ENCODE measurements around the gene HDHD3. TPM values are rescaled to one million over a fixed set of nuclear protein-coding genes. Genes with fewer than 3 reads are reported as not detected.
"Not testable (repeated sequence)": the region's sequence is repeated elsewhere in the genome, so short reads cannot be mapped to it uniquely, and the experiment has no call there.

HDHD3 gene
- polyA plus RNA-seq, 4 donors, result 96.9 to 370 (median 210) TPM

DNA sequence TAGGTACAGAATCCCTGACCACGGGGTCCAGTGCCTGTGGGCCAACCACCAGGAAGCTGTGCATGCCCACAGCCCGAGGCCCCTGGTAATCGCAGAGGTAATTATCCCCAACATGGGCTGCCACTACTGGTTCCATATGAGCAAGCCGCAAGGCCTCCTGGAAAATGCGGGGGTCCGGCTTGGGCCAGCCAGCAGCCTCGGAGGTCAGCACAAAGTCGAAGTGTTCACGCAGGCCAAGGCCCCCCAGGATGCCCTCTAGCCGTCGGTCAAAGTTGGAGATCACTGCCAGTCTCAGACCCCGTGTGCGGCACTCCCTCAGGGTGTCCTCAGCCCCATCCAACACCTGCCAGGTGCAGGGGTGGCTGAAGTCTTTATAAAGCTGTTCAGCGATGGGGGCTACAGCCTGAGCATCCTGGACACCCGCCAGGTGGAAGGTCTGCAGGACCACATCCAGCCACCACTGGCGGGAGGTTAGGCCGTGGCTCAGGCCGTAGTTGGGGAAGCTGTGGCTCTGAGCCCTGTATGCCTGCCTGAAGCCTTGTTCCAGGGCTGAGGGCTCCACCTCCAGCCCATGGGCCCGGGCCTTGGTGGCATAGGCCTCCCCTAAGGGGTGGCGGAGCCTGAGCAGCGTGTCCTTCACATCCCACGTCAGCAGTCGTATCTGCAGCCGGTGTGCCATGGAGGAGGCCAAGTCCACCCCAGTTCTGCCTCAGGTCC, 3.0 kb downstream of the HDHD3 start:
- FAIRE-seq, result no peak
- no peaks in the 10 kb centered on the region for H3K27me3 ChIP-seq (ENCODE audit: control insufficient read depth in 3 of 3, insufficient read depth in 3 of 3, low read length in 3 of 3)
- 29 to 67% (median 43%) methylated on average over 24 of the region's 24 CpGs for WGBS, 3 donors
- peaks cover 2 to 50% (median 7%) of the 10 kb centered on the region in 3 donors for H3K4me1 ChIP-seq (ENCODE audit: control insufficient read depth in 3 of 3, insufficient read depth in 2 of 3, low read depth in 1 of 3, low read length in 2 of 3)
- H3K9me3 ChIP-seq (ENCODE audit: control insufficient read depth in 2 of 2, insufficient read depth in 1 of 2, low read depth in 1 of 2, low read length in 1 of 2), result no peaks in the 10 kb centered on the region
- H3K27ac ChIP-seq (ENCODE audit: low read depth in 1 of 3, low read length in 2 of 3), result peak overlapping the region; percentile 12 to 100 (median 28)
- peak in 1 of 2 donors; percentile 23 for DNase-seq
- H3K4me3 ChIP-seq (ENCODE audit: low read depth in 1 of 3, low read length in 3 of 3), result peak overlapping the region in 2 of 3 donors; percentile 87 to 100
- H3K36me3 ChIP-seq (ENCODE audit: control insufficient read depth in 3 of 3, insufficient read depth in 2 of 3, low read depth in 1 of 3, low read length in 3 of 3), result peaks cover 4 to 44% (median 14%) of the 10 kb centered on the region in 3 donors

GRCh38 chr9:113373256-113373655, 3.5 kb downstream of the HDHD3 start:
- no peaks in the 10 kb centered on the region for H3K9me3 ChIP-seq (ENCODE audit: control insufficient read depth in 2 of 2, insufficient read depth in 1 of 2, low read depth in 1 of 2, low read length in 1 of 2)
- no peak for FAIRE-seq
- peaks cover 2 to 45% (median 7%) of the 10 kb centered on the region in 3 donors for H3K4me1 ChIP-seq (ENCODE audit: control insufficient read depth in 3 of 3, insufficient read depth in 2 of 3, low read depth in 1 of 3, low read length in 2 of 3)
- peaks cover 4 to 48% (median 14%) of the 10 kb centered on the region in 3 donors for H3K36me3 ChIP-seq (ENCODE audit: control insufficient read depth in 3 of 3, insufficient read depth in 2 of 3, low read depth in 1 of 3, low read length in 3 of 3)
- H3K27me3 ChIP-seq (ENCODE audit: control insufficient read depth in 3 of 3, insufficient read depth in 3 of 3, low read length in 3 of 3), result no peaks in the 10 kb centered on the region
- peak overlapping the region in 2 of 3 donors; percentile 28 to 100 for H3K27ac ChIP-seq (ENCODE audit: low read depth in 1 of 3, low read length in 2 of 3)
- 30 to 55% (median 54%) methylated on average over 3 of the region's 3 CpGs for WGBS, 3 donors
- H3K4me3 ChIP-seq (ENCODE audit: low read depth in 1 of 3, low read length in 3 of 3), result peak overlapping the region in 2 of 3 donors; percentile 87 to 100
- DNase-seq, result peak; percentile 75 to 82

GRCh38 chr9:113372059-113372458, 4.7 kb downstream of the HDHD3 start:
- peaks cover 2 to 42% (median 7%) of the 10 kb centered on the region in 3 donors for H3K4me1 ChIP-seq (ENCODE audit: control insufficient read depth in 3 of 3, insufficient read depth in 2 of 3, low read depth in 1 of 3, low read length in 2 of 3)
- DNase-seq (no peak), FAIRE-seq (no peak)
- 75 to 85% (median 85%) methylated on average over 5 of the region's 5 CpGs for WGBS, 3 donors
- peaks cover 4 to 54% (median 14%) of the 10 kb centered on the region in 3 donors for H3K36me3 ChIP-seq (ENCODE audit: control insufficient read depth in 3 of 3, insufficient read depth in 2 of 3, low read depth in 1 of 3, low read length in 3 of 3)
- peak overlapping the region in 1 of 3 donors; percentile 15 for H3K27ac ChIP-seq (ENCODE audit: low read depth in 1 of 3, low read length in 2 of 3)
- H3K9me3 ChIP-seq (ENCODE audit: control insufficient read depth in 2 of 2, insufficient read depth in 1 of 2, low read depth in 1 of 2, low read length in 1 of 2), result no peaks in the 10 kb centered on the region
- H3K4me3 ChIP-seq (ENCODE audit: low read depth in 1 of 3, low read length in 3 of 3), result no peak overlapping the region
- no peaks in the 10 kb centered on the region for H3K27me3 ChIP-seq (ENCODE audit: control insufficient read depth in 3 of 3, insufficient read depth in 3 of 3, low read length in 3 of 3)

DNA sequence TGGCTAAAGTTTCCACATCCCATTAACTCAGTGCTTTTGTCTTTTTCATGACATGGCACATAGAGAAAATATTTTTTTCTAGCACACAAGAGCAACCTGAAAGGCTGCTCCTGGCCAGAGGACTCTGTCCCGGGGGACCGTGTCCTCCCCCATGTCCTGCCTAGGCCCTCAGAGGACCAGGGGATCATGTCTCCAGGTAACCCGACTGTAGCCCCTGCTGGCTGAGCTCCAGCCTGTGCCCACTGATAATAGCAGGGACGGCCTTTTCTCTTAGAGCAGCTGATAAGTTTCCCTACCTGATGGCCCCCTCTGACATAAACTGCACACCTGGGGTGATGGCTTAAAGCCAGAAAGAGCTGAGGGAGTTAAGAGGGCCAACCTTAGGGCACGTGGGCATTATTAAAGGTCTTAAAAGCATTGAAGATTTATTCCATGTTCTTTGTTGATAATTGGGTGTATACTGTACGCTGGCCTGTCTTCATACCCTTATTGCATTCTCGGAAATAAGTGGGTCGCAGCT, 5.9 kb downstream of the HDHD3 start:
- Histone ChIP-seq H3K4me3 (ENCODE audit: low read depth in 1 of 3, low read length in 3 of 3) (no peak overlapping the region), H3K27me3 (ENCODE audit: control insufficient read depth in 3 of 3, insufficient read depth in 3 of 3, low read length in 3 of 3) (no peaks in the 10 kb centered on the region), H3K27ac (ENCODE audit: low read depth in 1 of 3, low read length in 2 of 3) (no peak overlapping the region), H3K9me3 (ENCODE audit: control insufficient read depth in 2 of 2, insufficient read depth in 1 of 2, low read depth in 1 of 2, low read length in 1 of 2) (no peaks in the 10 kb centered on the region), H3K4me1 (ENCODE audit: control insufficient read depth in 3 of 3, insufficient read depth in 2 of 3, low read depth in 1 of 3, low read length in 2 of 3) (peaks cover 2 to 42% (median 7%) of the 10 kb centered on the region in 3 donors), H3K36me3 (ENCODE audit: control insufficient read depth in 3 of 3, insufficient read depth in 2 of 3, low read depth in 1 of 3, low read length in 3 of 3) (peaks cover 4 to 60% (median 14%) of the 10 kb centered on the region in 3 donors)
- FAIRE-seq (no peak), DNase-seq (peak in 1 of 2 donors; percentile 39)
- WGBS, 3 donors, result 12 to 60% (median 34%) methylated on average over 8 of the region's 8 CpGs

DNA sequence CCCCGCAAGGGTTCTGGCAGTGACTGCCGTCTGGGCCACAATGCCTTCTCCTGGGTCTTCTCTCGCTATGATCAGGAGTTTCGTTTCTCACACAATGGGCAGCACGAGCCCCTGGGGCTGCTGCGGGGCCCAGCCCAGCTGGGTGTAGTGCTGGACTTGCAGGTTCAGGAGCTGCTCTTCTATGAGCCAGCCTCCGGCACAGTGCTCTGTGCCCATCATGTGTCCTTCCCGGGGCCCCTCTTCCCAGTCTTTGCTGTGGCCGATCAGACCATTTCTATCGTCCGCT, 7.0 kb downstream of the HDHD3 start:
- FAIRE-seq, result no peak
- WGBS, 3 donors, result 64 to 82% (median 71%) methylated on average over 11 of the region's 11 CpGs
- peaks cover 0 to 41% (median 7%) of the 10 kb centered on the region in 3 donors for H3K4me1 ChIP-seq (ENCODE audit: control insufficient read depth in 3 of 3, insufficient read depth in 2 of 3, low read depth in 1 of 3, low read length in 2 of 3)

GRCh38 chr9:113368982-113369854, 7.6 kb downstream of the HDHD3 start:
- DNase-seq (no peak), FAIRE-seq (no peak)
- Histone ChIP-seq H3K27me3 (ENCODE audit: control insufficient read depth in 3 of 3, insufficient read depth in 3 of 3, low read length in 3 of 3) (no peaks in the 10 kb centered on the region), H3K9me3 (ENCODE audit: control insufficient read depth in 2 of 2, insufficient read depth in 1 of 2, low read depth in 1 of 2, low read length in 1 of 2) (no peaks in the 10 kb centered on the region), H3K36me3 (ENCODE audit: control insufficient read depth in 3 of 3, insufficient read depth in 2 of 3, low read depth in 1 of 3, low read length in 3 of 3) (peaks cover 4 to 48% (median 9%) of the 10 kb centered on the region in 3 donors), H3K4me1 (ENCODE audit: control insufficient read depth in 3 of 3, insufficient read depth in 2 of 3, low read depth in 1 of 3, low read length in 2 of 3) (peaks cover 0 to 35% (median 4%) of the 10 kb centered on the region in 3 donors), H3K4me3 (ENCODE audit: low read depth in 1 of 3, low read length in 3 of 3) (no peak overlapping the region), H3K27ac (ENCODE audit: low read depth in 1 of 3, low read length in 2 of 3) (no peak overlapping the region)
- WGBS, 3 donors, result 62 to 76% (median 64%) methylated on average over 13 of the region's 13 CpGs

More for the DNA sequence above, 7.0 kb downstream of the HDHD3 start:
- no peak overlapping the region for H3K4me3 ChIP-seq (ENCODE audit: low read depth in 1 of 3, low read length in 3 of 3)
- no peak overlapping the region for H3K27ac ChIP-seq (ENCODE audit: low read depth in 1 of 3, low read length in 2 of 3)
- DNase-seq, result no peak
- no peaks in the 10 kb centered on the region for H3K9me3 ChIP-seq (ENCODE audit: control insufficient read depth in 2 of 2, insufficient read depth in 1 of 2, low read depth in 1 of 2, low read length in 1 of 2)
- no peaks in the 10 kb centered on the region for H3K27me3 ChIP-seq (ENCODE audit: control insufficient read depth in 3 of 3, insufficient read depth in 3 of 3, low read length in 3 of 3)
- H3K36me3 ChIP-seq (ENCODE audit: control insufficient read depth in 3 of 3, insufficient read depth in 2 of 3, low read depth in 1 of 3, low read length in 3 of 3), result peaks cover 4 to 53% (median 12%) of the 10 kb centered on the region in 3 donors

GRCh38 chr9:113368348-113368981, 8.3 kb downstream of the HDHD3 start:
- no peaks in the 10 kb centered on the region for H3K9me3 ChIP-seq (ENCODE audit: control insufficient read depth in 2 of 2, insufficient read depth in 1 of 2, low read depth in 1 of 2, low read length in 1 of 2)
- H3K27me3 ChIP-seq (ENCODE audit: control insufficient read depth in 3 of 3, insufficient read depth in 3 of 3, low read length in 3 of 3), result no peaks in the 10 kb centered on the region
- DNase-seq (no peak), FAIRE-seq (no peak)
- no peak overlapping the region for H3K27ac ChIP-seq (ENCODE audit: low read depth in 1 of 3, low read length in 2 of 3)
- H3K4me3 ChIP-seq (ENCODE audit: low read depth in 1 of 3, low read length in 3 of 3), result no peak overlapping the region
- peaks cover 0 to 43% (median 1%) of the 10 kb centered on the region in 3 donors for H3K36me3 ChIP-seq (ENCODE audit: control insufficient read depth in 3 of 3, insufficient read depth in 2 of 3, low read depth in 1 of 3, low read length in 3 of 3)
- WGBS, 3 donors, result 83 to 89% (median 88%) methylated on average over 5 of the region's 5 CpGs
- peaks cover 0 to 27% (median under 1%) of the 10 kb centered on the region in 3 donors for H3K4me1 ChIP-seq (ENCODE audit: control insufficient read depth in 3 of 3, insufficient read depth in 2 of 3, low read depth in 1 of 3, low read length in 2 of 3)

DNA sequence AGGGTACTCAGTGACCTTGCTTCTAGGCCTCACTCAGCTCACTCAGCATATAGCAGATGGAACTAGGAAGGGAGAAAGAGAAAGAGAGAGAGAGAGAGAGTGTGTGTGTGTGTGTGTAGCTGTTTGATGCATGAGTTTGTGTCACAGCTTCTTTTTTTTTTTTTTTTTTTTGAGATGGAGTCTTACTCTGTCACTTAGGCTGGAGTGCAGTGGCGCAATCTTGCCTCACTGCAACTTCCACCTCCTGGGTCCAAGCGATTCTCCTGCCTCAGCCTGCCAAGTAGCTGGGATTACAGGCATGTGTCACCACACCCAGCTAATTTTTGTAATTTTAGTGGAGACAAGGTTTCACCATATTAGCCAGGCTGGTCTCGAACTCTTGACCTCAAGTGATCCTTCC, 11.1 kb downstream of the HDHD3 start:
- not testable (repeated sequence) for DNase-seq; H3K4me3 ChIP-seq (ENCODE audit: low read depth in 1 of 3, low read length in 3 of 3); H3K4me1 ChIP-seq (ENCODE audit: control insufficient read depth in 3 of 3, insufficient read depth in 2 of 3, low read depth in 1 of 3, low read length in 2 of 3); H3K9me3 ChIP-seq (ENCODE audit: control insufficient read depth in 2 of 2, insufficient read depth in 1 of 2, low read depth in 1 of 2, low read length in 1 of 2); H3K27me3 ChIP-seq (ENCODE audit: control insufficient read depth in 3 of 3, insufficient read depth in 3 of 3, low read length in 3 of 3); FAIRE-seq; H3K27ac ChIP-seq (ENCODE audit: low read depth in 1 of 3, low read length in 2 of 3)
- peaks cover 0 to 38% (median 0%) of the 10 kb centered on the region in 3 donors for H3K36me3 ChIP-seq (ENCODE audit: control insufficient read depth in 3 of 3, insufficient read depth in 2 of 3, low read depth in 1 of 3, low read length in 3 of 3)
- WGBS, 3 donors, result 91 to 95% (median 93%) methylated on average over 3 of the region's 3 CpGs
